K562 (cell line): ENCODE measurements around the gene GPT2. TPM values are rescaled to one million over a fixed set of nuclear protein-coding genes. Genes with fewer than 3 reads are reported as not detected.

ENCODE experiments used
- ATAC-seq: fragments of 200-7000 bp; cut with Tn5 transposase; 3 replicates; pipeline ENCODE4 v1.9.1; 2020; ENCODE audit warnings: moderate library complexity
- BruUV-seq: library from RNA; stranded (reverse); fragments of 400-500 nt; replicated peaks from 2 replicates; lab custom pipeline; 2021; lab: Mats Ljungman, UMichigan
- CTCF ChIA-PET: fragments of 300-600 bp; formaldehyde crosslinking; extraction: SDS; loops from one replicate; lab custom pipeline; 2021; ENCODE audit warnings: low intra/inter-chr PET ratio; lab: Yijun Ruan, JAX
- POLR2A ChIA-PET: fragments of 300-600, 350-650 bp; sonication (Branson Sonifier 250); formaldehyde crosslinking; extraction: SDS; loops from one replicate; lab custom pipeline; 2021; ENCODE audit warnings: antibody characterized with exemption, inconsistent platforms; lab: Yijun Ruan, JAX
- DNase-seq, 4 experiments: peaks; one replicate each; pipeline versions ENCODE4 v3.0.0 to v3.0.0-alpha.2; 2011 to 2018; ENCODE audit warnings: low spot score in 3 of 4, mixed read lengths in 3 of 4; ENCODE audit errors: extremely low read depth in 1 of 4
- FAIRE-seq: peaks from 2 replicates; lab custom pipeline; 2011; peaks lifted over from hg19 to GRCh38; lab: Jason Lieb, UNC
- H2AFZ ChIP-seq: 2 replicates; pipeline ENCODE4 v1.6.0; 2011; ENCODE audit warnings: low read depth, low read length, control low read depth, inconsistent platforms
- H3K27ac ChIP-seq: fragments of 200-600 bp; 3 replicates; pipeline ENCODE4 v1.8.0; 2011; ENCODE audit warnings: low read depth, mild to moderate bottlenecking, control low read depth, inconsistent platforms, low read length, moderate library complexity, mixed read lengths; ENCODE audit errors: extremely low read depth
- H3K27me3 ChIP-seq, 2 experiments: fragments of 300-600 bp in 1 of 2; 2 replicates in 1 of 2; 3 replicates in 1 of 2; pipeline versions ENCODE4 v1.6.0 to v1.8.0; 2011; ENCODE audit warnings: inconsistent platforms in 2 of 2, low read length in 2 of 2, mild to moderate bottlenecking in 1 of 2, mixed read lengths in 1 of 2, moderate library complexity in 1 of 2; ENCODE audit not compliant: control insufficient read depth in 2 of 2, insufficient read depth in 2 of 2
- H3K36me3 ChIP-seq: fragments of 300-600 bp; 3 replicates; pipeline ENCODE4 v1.8.0; 2011; ENCODE audit warnings: mild to moderate bottlenecking, low read length, inconsistent platforms; ENCODE audit not compliant: control insufficient read depth, insufficient read depth
- H3K4me1 ChIP-seq, 2 experiments: fragments of 200-600 bp in 1 of 2; replicated peaks in 1 of 2; 2 replicates in 1 of 2; 3 replicates in 1 of 2; pipeline versions ENCODE4 v1.5.1 to v1.8.0; 2011; ENCODE audit warnings: inconsistent platforms in 2 of 2, low read length in 2 of 2, mild to moderate bottlenecking in 1 of 2, mixed read lengths in 1 of 2, moderate library complexity in 1 of 2; ENCODE audit not compliant: control insufficient read depth in 2 of 2, insufficient read depth in 2 of 2
- H3K4me2 ChIP-seq: 2 replicates; pipeline ENCODE4 v1.6.1; 2011; ENCODE audit warnings: low read length, control low read depth, inconsistent platforms, mixed read lengths; ENCODE audit not compliant: insufficient read depth
- H3K4me3 ChIP-seq: fragments of 200-600 bp; sonication (generic), shearing (Covaris generic); 2 replicates; pipeline ENCODE4 v1.5.1; 2016; ENCODE audit warnings: control low read depth, inconsistent platforms
- H3K79me2 ChIP-seq: fragments of 200-600 bp; 3 replicates; pipeline ENCODE4 v1.8.0; 2011; ENCODE audit warnings: low read length, inconsistent platforms; ENCODE audit not compliant: control insufficient read depth, insufficient read depth
- H3K9ac ChIP-seq, 2 experiments: 2 replicates each; pipeline versions ENCODE4 v1.6.0 to v1.6.1; 2011; ENCODE audit warnings: low read depth in 2 of 2, low read length in 2 of 2, control low read depth in 1 of 2, inconsistent platforms in 1 of 2, mild to moderate bottlenecking in 1 of 2, mixed read lengths in 1 of 2; ENCODE audit not compliant: insufficient read depth in 1 of 2
- H3K9me1 ChIP-seq: one replicate; pipeline ENCODE4 v1.6.0; 2011; ENCODE audit warnings: inconsistent platforms, mild to moderate bottlenecking, low read length, moderate library complexity; ENCODE audit not compliant: control insufficient read depth, insufficient read depth
- H3K9me3 ChIP-seq: replicated peaks from 2 replicates; pipeline ENCODE4 v1.5.1; 2011; ENCODE audit warnings: low read depth, low read length, inconsistent platforms; ENCODE audit not compliant: control insufficient read depth, insufficient read depth
- H4K20me1 ChIP-seq: replicated peaks from 2 replicates; pipeline ENCODE4 v1.6.1; 2011; ENCODE audit warnings: low read length, inconsistent platforms, mixed read lengths; ENCODE audit not compliant: control insufficient read depth, insufficient read depth
- ARID3A ChIP-seq: IDR thresholded peaks from 2 replicates; pipeline ENCODE4 v1.6.1; 2012; ENCODE audit warnings: low read depth, low read length, improper control_type of control experiment, borderline replicate concordance
- BACH1 ChIP-seq: fragments of 200-800 bp; sonication (Bioruptor generic); IDR thresholded peaks from 2 replicates; pipeline ENCODE4 v1.6.1; 2016; ENCODE audit warnings: missing genetic modification characterization, missing compliant biosample characterization
- EWSR1 ChIP-seq: fragments of 450-650 bp; IDR thresholded peaks from 2 replicates; pipeline ENCODE4 v1.6.1; 2018; ENCODE audit warnings: borderline replicate concordance, mild to moderate bottlenecking, low read depth, moderate library complexity; ENCODE audit not compliant: partially characterized antibody
- HDAC8 ChIP-seq: fragments of 450-650 bp; IDR thresholded peaks from 2 replicates; pipeline ENCODE4 v1.6.1; 2016; ENCODE audit warnings: mild to moderate bottlenecking, missing genetic modification characterization, moderate library complexity, missing compliant biosample characterization
- HEY1 ChIP-seq: fragments of 250-450 bp; sonication (Bioruptor Pico); IDR thresholded peaks from 2 replicates; pipeline ENCODE4 v1.5.0; 2020; ENCODE audit warnings: mild to moderate bottlenecking, moderate library complexity, borderline replicate concordance
- MAX ChIP-seq: sonication (generic); formaldehyde crosslinking; IDR thresholded peaks from 2 replicates; pipeline ENCODE4 v1.9.0; 2022; ENCODE audit warnings: mild to moderate bottlenecking, missing genetic modification reagents
- SMARCA5 ChIP-seq: fragments of 450-650 bp; IDR thresholded peaks from 2 replicates; pipeline ENCODE4 v1.6.1; 2016
- ZFX ChIP-seq: sonication (generic); formaldehyde crosslinking; IDR thresholded peaks from 2 replicates; pipeline ENCODE4 v1.8.0; 2022; ENCODE audit warnings: mild to moderate bottlenecking, missing genetic modification reagents, moderate library complexity
- ZNF197 ChIP-seq: fragments of 200-800 bp; sonication (Bioruptor generic); IDR thresholded peaks from 2 replicates; pipeline ENCODE4 v1.6.1; 2016; ENCODE audit warnings: low read depth, missing genetic modification characterization, missing compliant biosample characterization
- ZNF407 ChIP-seq: fragments of 450-650 bp; IDR thresholded peaks from 2 replicates; pipeline ENCODE4 v1.6.1; 2016; ENCODE audit warnings: low read depth
- WGBS: fragments of 100-300 bp; shearing (Covaris generic); methylation state at CpG from one replicate; pipeline ENCODE4 v1.1.6; 2016; ENCODE audit warnings: low coverage, mixed read lengths; ENCODE audit not compliant: insufficient coverage; ENCODE audit errors: missing lambda C conversion rate; 5-methylcytosine and 5-hydroxymethylcytosine counted together
- in situ Hi-C: fragments of 300-500 bp; cut with MboI; formaldehyde crosslinking; loops from 4 replicates; pipeline ENCODE4 v1.15.0; 2018; ENCODE audit warnings: inconsistent platforms, mixed read lengths
- intact Hi-C: fragments of 100-400 bp; cut with micrococcal nuclease; formaldehyde crosslinking; loops from 2 replicates; pipeline ENCODE4 v1.14.2; 2022
- polyA plus RNA-seq, 8 experiments: library from polyadenylated mRNA; depleted of rRNA in 4 of 8; stranded (reverse) in 5 of 8; unstranded in 3 of 8; fragments of >200 nt; fragmentation: Nextera tagmentation in 2 of 8; fragmentation: Illumina TruSeq in 1 of 8; extraction: Ambion mirVana in 2 of 8; extraction: Trizol in 1 of 8; gene quantifications; 2 replicates each; pipeline versions ENCODE4 v1.2.1 to v1.2.3, GENCODE V29; 2011 to 2014; ENCODE audit warnings: inconsistent platforms in 1 of 8, missing spikeins in 1 of 8
- total RNA-seq, 7 experiments: library from RNA; depleted of rRNA in 6 of 7; stranded (reverse); fragments of >200 nt in 6 of 7; fragmentation: Illumina TruSeq in 2 of 7; extraction: Trizol in 2 of 7; gene quantifications; 2 replicates each; pipeline versions ENCODE4 v1.2.1 to v1.2.3, GENCODE V29; 2011 to 2021; ENCODE audit warnings: low replicate concordance in 1 of 7

The GPT2 gene
- total and polyA plus RNA-seq, 9 of the 15 experiments (the other 6 are each of a cell fraction or from before 2014, with no cell fraction given), result 0.79 to 14.4 (median 5.8) TPM

- H3K36me3 ChIP-seq, result no peaks in the 10 kb centered on the region
- no peak overlapping the region for H3K27ac ChIP-seq
- POLR2A ChIA-PET, result interaction anchor here (0.7 kb wide), 2 partner anchors 13 to 1230 kb away, joined by 3 read pairs; no protein-coding TSS in a partner anchor
- intact Hi-C loops (no loop called here), in situ Hi-C loops (no loop called here)
- H2AFZ ChIP-seq, result no peak overlapping the region
- BruUV-seq, result no TSS peak
- H4K20me1 ChIP-seq, result no peaks in the 10 kb centered on the region
- no peaks in the 10 kb centered on the region for H3K9me3 ChIP-seq
- no peak overlapping the region for H3K4me3 ChIP-seq
- peaks cover 6 to 12% of the 10 kb centered on the region in 2 experiments; a peak in 4 of 5 replicates for H3K4me1 ChIP-seq
- no peak for FAIRE-seq
- H3K79me2 ChIP-seq, result no peaks in the 10 kb centered on the region
- ATAC-seq, result no peak
- 59% methylated on average over 9 of the region's 11 CpGs for WGBS
- no peak overlapping the region for H3K9ac ChIP-seq
- CTCF ChIA-PET, result no interaction called here
- DNase-seq, result no peak
- no peaks in the 10 kb centered on the region for H3K9me1 ChIP-seq
- H3K27me3 ChIP-seq, result no peaks in the 10 kb centered on the region
- no peak overlapping the region for H3K4me2 ChIP-seq
- TF ChIP-seq HEY1 (CRISPR knock-in tag), result no peak
- no peak for TF ChIP-seq SMARCA5
- no peak for TF ChIP-seq ZFX (CRISPR knock-in tag)
- TF ChIP-seq ARID3A, result no peak
- TF ChIP-seq ZNF407, result no peak
- no peak for TF ChIP-seq ZNF197
- TF ChIP-seq EWSR1, result no peak
- TF ChIP-seq HDAC8, result no peak
- TF ChIP-seq MAX (CRISPR knock-in tag), result no peak
- TF ChIP-seq BACH1 (tag), result no peak
Measured at GRCh38 chr16:46894036-46894672, 10.0 kb downstream of the GPT2 start.
